BE2C (cell line): ENCODE results near the gene CAMK1D.

Source experiments
- DNase-seq: peaks from one replicate; pipeline ENCODE4 v3.0.0-alpha.2; 2020
- H3K27me3 ChIP-seq: fragments of 250-450 bp; sonication (Bioruptor Pico); 2 replicates; pipeline ENCODE4 v1.5.1; 2020; ENCODE audit warnings: mild to moderate bottlenecking
- H3K36me3 ChIP-seq: fragments of 250-450 bp; sonication (Bioruptor Pico); 2 replicates; pipeline ENCODE4 v1.5.1; 2020; ENCODE audit warnings: mild to moderate bottlenecking
- H3K4me1 ChIP-seq: fragments of 250-450 bp; sonication (Bioruptor Pico); 2 replicates; pipeline ENCODE4 v1.5.1; 2020
- H3K4me3 ChIP-seq: 2 replicates; pipeline ENCODE4 v1.5.1; 2011; ENCODE audit warnings: low read depth, low read length
- H3K9me3 ChIP-seq: fragments of 250-450 bp; sonication (Bioruptor Pico); 2 replicates; pipeline ENCODE4 v1.5.1; 2020
- CTCF ChIP-seq: IDR thresholded peaks from 2 replicates; pipeline ENCODE4 v1.5.1; 2012; ENCODE audit warnings: mild to moderate bottlenecking, low read depth, low read length

CAMK1D gene

GRCh38 chr10:12606461-12606860, 257.1 kb downstream of the CAMK1D start:
- no peaks in the 10 kb centered on the region for H3K4me1 ChIP-seq
- H3K4me3 ChIP-seq, result no peak overlapping the region
- DNase-seq, result no peak
- no peaks in the 10 kb centered on the region for H3K36me3 ChIP-seq
- H3K27me3 ChIP-seq, result no peaks in the 10 kb centered on the region
- TF ChIP-seq CTCF, result no peak
- H3K9me3 ChIP-seq, result no peaks in the 10 kb centered on the region

GRCh38 chr10:12608761-12609160, 259.4 kb downstream of the CAMK1D start:
- no peak for DNase-seq
- Histone ChIP-seq H3K27me3 (no peaks in the 10 kb centered on the region), H3K9me3 (no peaks in the 10 kb centered on the region), H3K4me1 (no peaks in the 10 kb centered on the region), H3K4me3 (no peak overlapping the region), H3K36me3 (no peaks in the 10 kb centered on the region)
- no peak for TF ChIP-seq CTCF

- Histone ChIP-seq H3K36me3 (no peaks in the 10 kb centered on the region), H3K9me3 (no peaks in the 10 kb centered on the region), H3K4me1 (no peaks in the 10 kb centered on the region), H3K4me3 (no peak overlapping the region), H3K27me3 (no peaks in the 10 kb centered on the region)
- DNase-seq, result no peak
- no peak for TF ChIP-seq CTCF
Observed at GRCh38 chr10:12609435-12609834, 260.1 kb downstream of the CAMK1D start.

GRCh38 chr10:12613136-12613535, 263.8 kb downstream of the CAMK1D start:
- TF ChIP-seq CTCF, result no peak
- no peak for DNase-seq
- peaks cover 7% of the 10 kb centered on the region; the same call in 1 of the 2 replicates for H3K4me1 ChIP-seq
- H3K4me3 ChIP-seq, result no peak overlapping the region
- no peaks in the 10 kb centered on the region for H3K27me3 ChIP-seq
- H3K9me3 ChIP-seq, result no peaks in the 10 kb centered on the region
- H3K36me3 ChIP-seq, result no peaks in the 10 kb centered on the region

- no peaks in the 10 kb centered on the region for H3K27me3 ChIP-seq
- H3K4me3 ChIP-seq, result no peak overlapping the region
- DNase-seq, result no peak
- peaks cover 7% of the 10 kb centered on the region; the same call in 1 of the 2 replicates for H3K4me1 ChIP-seq
- no peaks in the 10 kb centered on the region for H3K9me3 ChIP-seq
- no peaks in the 10 kb centered on the region for H3K36me3 ChIP-seq
- no peak for TF ChIP-seq CTCF
Observed at GRCh38 chr10:12614177-12614995, 265.0 kb downstream of the CAMK1D start.
